ENCODE data around the gene DENND6B. TPM values are rescaled to one million over a fixed set of nuclear protein-coding genes. Genes with fewer than 3 reads are reported as not detected.

The DENND6B gene
- total RNA-seq, 1 donor from 2014 or later: 1.0 TPM

DNA sequence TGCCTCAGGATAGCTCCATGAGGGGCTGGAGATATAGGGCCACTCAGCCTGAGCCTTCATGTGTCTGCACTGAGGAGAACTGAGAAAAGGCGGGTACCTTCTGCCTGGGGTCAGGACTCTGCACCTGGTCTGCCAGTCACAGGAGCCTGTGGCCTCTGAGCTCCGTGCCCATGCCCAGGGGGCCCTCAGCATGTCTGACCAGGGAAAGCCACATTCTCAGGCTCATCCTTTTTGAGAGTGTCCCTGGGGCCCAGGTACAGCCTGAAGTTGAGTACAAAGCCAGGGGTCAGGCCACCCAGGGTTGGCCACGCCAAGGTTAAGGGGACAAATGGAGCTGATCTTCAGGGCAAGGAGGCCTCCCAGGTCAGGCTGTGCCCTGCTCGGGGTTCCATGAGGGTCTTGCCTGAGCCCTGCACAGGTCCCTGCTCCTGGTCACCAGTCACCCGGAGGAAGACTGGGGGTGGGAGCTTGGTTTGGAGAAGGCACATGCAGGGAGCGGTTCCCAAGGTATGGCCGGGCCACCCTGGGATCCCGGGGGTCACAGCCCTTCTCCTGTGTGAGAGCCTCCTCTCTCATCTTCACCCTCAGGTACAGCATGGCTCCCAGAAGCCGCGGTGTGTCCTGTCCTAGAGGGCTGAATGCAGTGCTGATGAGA is 6.0 kb downstream of the DENND6B start:
- TF ChIP-seq EZH2phosphoT487 (IDR thresholded peaks at IDR 0.05) (no peak), EZH2 (IDR thresholded peaks at IDR 0.05) (no peak)
- TF ChIP-seq, protein P1, sequence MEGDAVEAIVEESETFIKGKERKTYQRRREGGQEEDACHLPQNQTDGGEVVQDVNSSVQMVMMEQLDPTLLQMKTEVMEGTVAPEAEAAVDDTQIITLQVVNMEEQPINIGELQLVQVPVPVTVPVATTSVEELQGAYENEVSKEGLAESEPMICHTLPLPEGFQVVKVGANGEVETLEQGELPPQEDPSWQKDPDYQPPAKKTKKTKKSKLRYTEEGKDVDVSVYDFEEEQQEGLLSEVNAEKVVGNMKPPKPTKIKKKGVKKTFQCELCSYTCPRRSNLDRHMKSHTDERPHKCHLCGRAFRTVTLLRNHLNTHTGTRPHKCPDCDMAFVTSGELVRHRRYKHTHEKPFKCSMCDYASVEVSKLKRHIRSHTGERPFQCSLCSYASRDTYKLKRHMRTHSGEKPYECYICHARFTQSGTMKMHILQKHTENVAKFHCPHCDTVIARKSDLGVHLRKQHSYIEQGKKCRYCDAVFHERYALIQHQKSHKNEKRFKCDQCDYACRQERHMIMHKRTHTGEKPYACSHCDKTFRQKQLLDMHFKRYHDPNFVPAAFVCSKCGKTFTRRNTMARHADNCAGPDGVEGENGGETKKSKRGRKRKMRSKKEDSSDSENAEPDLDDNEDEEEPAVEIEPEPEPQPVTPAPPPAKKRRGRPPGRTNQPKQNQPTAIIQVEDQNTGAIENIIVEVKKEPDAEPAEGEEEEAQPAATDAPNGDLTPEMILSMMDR (IDR thresholded peaks at IDR 0.05): no peak
- no peaks in the 10 kb centered on the region for H3K4me1 ChIP-seq

DNA sequence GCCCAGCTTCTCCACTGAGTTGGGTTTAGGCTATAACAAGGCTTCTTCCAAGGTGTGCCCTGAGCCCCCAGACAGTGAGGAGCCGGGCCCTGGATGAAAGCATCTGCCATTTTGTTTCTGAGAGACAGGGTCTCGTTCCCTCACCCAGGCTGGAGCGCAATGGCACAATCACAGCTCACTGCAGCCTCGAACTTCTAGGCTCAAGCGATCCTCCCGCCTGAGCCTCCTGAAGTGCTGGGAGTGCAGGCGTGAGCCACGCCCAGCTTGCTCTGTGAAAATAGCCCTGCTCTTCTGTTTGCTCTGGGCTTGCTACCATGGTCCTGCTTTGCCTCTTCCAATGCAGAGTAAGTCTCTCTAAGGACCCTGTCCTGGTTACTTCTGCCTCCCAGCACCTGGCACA is 6.7 kb downstream of the DENND6B start:
- Histone ChIP-seq H3K4me1 (no peaks in the 10 kb centered on the region), H3K27me3 (no peaks in the 10 kb centered on the region), H3K9me3 (ENCODE audit: low read depth) (no peaks in the 10 kb centered on the region), H3K27ac (no peak overlapping the region), H3K4me2 (no peak overlapping the region), H3K9ac (no peak overlapping the region), H4K20me1 (ENCODE audit: low read depth) (no peaks in the 10 kb centered on the region), H3K4me3 (no peak overlapping the region), H2AFZ (replicated peaks) (no peak overlapping the region), H3K79me2 (ENCODE audit: low read depth) (no peaks in the 10 kb centered on the region), H3F3A (ENCODE audit: low read depth) (no peaks in the 10 kb centered on the region), H3K36me3 (no peaks in the 10 kb centered on the region)
- TF ChIP-seq, protein P1 (IDR thresholded peaks at IDR 0.05): no peak
- TF ChIP-seq EZH2phosphoT487 (IDR thresholded peaks at IDR 0.05) (no peak), EZH2 (IDR thresholded peaks at IDR 0.05) (no peak)
- H3K36me3 Mint-ChIP-seq: peaks cover 5% of the 10 kb centered on the region
- no peak for DNase-seq (ENCODE audit: low spot score)
- H3K9me3 Mint-ChIP-seq: no peaks in the 10 kb centered on the region
- peaks cover 6% of the 10 kb centered on the region for H3K4me1 Mint-ChIP-seq
- H3K27ac Mint-ChIP-seq: no peak overlapping the region
- H3K27me3 Mint-ChIP-seq (ENCODE audit: insufficient read depth, low read depth): peaks cover 5% of the 10 kb centered on the region
- H3K4me3 Mint-ChIP-seq: no peak overlapping the region

More for the DNA sequence above, 6.0 kb downstream of the DENND6B start:
- H3K27ac Mint-ChIP-seq: no peak overlapping the region
- Histone ChIP-seq H3K27ac (no peak overlapping the region), H3K9me3 (ENCODE audit: low read depth) (no peaks in the 10 kb centered on the region), H3K27me3 (peaks cover 4% of the 10 kb centered on the region), H3K4me2 (no peak overlapping the region), H3K9ac (no peak overlapping the region), H4K20me1 (ENCODE audit: low read depth) (peaks cover 4% of the 10 kb centered on the region), H3F3A (ENCODE audit: low read depth) (no peaks in the 10 kb centered on the region), H3K36me3 (no peaks in the 10 kb centered on the region), H3K4me3 (no peak overlapping the region), H2AFZ (replicated peaks) (no peak overlapping the region), H3K79me2 (ENCODE audit: low read depth) (no peaks in the 10 kb centered on the region)
- H3K4me1 Mint-ChIP-seq: peaks cover 10% of the 10 kb centered on the region
- DNase-seq (ENCODE audit: low spot score): no peak
- H3K9me3 Mint-ChIP-seq: no peaks in the 10 kb centered on the region
- H3K4me3 Mint-ChIP-seq: no peak overlapping the region
- H3K36me3 Mint-ChIP-seq: peaks cover 5% of the 10 kb centered on the region
- peaks cover 5% of the 10 kb centered on the region for H3K27me3 Mint-ChIP-seq (ENCODE audit: insufficient read depth, low read depth)

DNA sequence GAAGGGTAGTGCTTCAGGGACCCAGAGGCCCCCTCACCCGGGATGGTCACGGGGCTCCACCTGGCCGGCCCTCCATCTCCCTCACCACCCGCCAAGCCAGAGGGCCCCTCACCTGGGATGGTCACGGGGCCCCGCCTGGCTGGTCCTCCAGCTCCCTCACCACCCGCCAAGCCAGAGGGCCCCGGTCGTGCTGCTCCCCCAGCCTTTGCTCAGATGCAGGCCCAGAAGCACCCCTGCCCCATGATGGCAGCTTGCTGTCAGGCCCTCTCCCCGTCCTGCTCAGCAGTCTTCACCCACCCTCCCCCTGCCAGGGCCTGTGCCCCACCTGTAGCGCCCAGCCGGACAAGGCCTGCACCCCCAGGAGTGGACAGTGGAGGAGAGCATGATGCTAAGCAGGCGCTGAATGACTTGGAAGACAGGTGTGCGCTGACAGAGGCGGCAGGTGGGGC is 7.3 kb downstream of the DENND6B start:
- Mint-ChIP-seq H3K36me3 (no peaks in the 10 kb centered on the region), H3K9me3 (no peaks in the 10 kb centered on the region), H3K27me3 (ENCODE audit: insufficient read depth, low read depth) (peaks cover 3% of the 10 kb centered on the region), H3K27ac (no peak overlapping the region), H3K4me3 (no peak overlapping the region), H3K4me1 (no peaks in the 10 kb centered on the region)
- no peak for DNase-seq (ENCODE audit: low spot score)
- no peaks in the 10 kb centered on the region for H3K4me1 ChIP-seq
- TF ChIP-seq EZH2 (IDR thresholded peaks at IDR 0.05) (no peak), EZH2phosphoT487 (IDR thresholded peaks at IDR 0.05) (no peak)
- TF ChIP-seq, protein P1 (IDR thresholded peaks at IDR 0.05): no peak
- H3K4me3 ChIP-seq: no peak overlapping the region
- H3K4me2 ChIP-seq: no peak overlapping the region
- no peak overlapping the region for H3K27ac ChIP-seq
- no peaks in the 10 kb centered on the region for H3K36me3 ChIP-seq
- H4K20me1 ChIP-seq (ENCODE audit: low read depth): no peaks in the 10 kb centered on the region
- no peak overlapping the region for H3K9ac ChIP-seq
- no peaks in the 10 kb centered on the region for H3K27me3 ChIP-seq
- H2AFZ ChIP-seq (replicated peaks): no peak overlapping the region
- H3K9me3 ChIP-seq (ENCODE audit: low read depth): no peaks in the 10 kb centered on the region
- H3K79me2 ChIP-seq (ENCODE audit: low read depth): no peaks in the 10 kb centered on the region
- no peaks in the 10 kb centered on the region for H3F3A ChIP-seq (ENCODE audit: low read depth)

Measured in neural progenitor cell (in vitro differentiated cells).